HEK293T (cell line): ENCODE measurements around the gene ERFL.
"Not testable (repeated sequence)": the region's sequence is repeated elsewhere in the genome, so short reads cannot be mapped to it uniquely, and the experiment has no call there.

Source experiments
- CTCF ChIA-PET: fragments of 350-600 bp; formaldehyde crosslinking; extraction: SDS; loops from one replicate; lab custom pipeline; 2021; ENCODE audit warnings: antibody characterized with exemption, inconsistent platforms; lab: Yijun Ruan, JAX
- POLR2A ChIA-PET: fragments of 350-600 bp; formaldehyde crosslinking; extraction: SDS; loops from one replicate; lab custom pipeline; 2020; ENCODE audit warnings: antibody characterized with exemption, inconsistent platforms; lab: Yijun Ruan, JAX
- DNase-seq: peaks from one replicate; pipeline ENCODE4 v3.0.0; 2012; ENCODE audit warnings: mixed read lengths; ENCODE audit errors: extremely low spot score
- ARNT ChIP-seq: fragments of 450-650 bp; IDR thresholded peaks from 2 replicates; pipeline ENCODE4 v1.6.1; 2017; ENCODE audit warnings: mild to moderate bottlenecking
- BHLHE40 ChIP-seq: fragments of 450-650 bp; IDR thresholded peaks from 2 replicates; pipeline ENCODE4 v1.6.1; 2016; ENCODE audit warnings: mild to moderate bottlenecking, moderate library complexity, borderline replicate concordance
- CTBP1 ChIP-seq: fragments of 450-650 bp; IDR thresholded peaks from 2 replicates; pipeline ENCODE4 v1.6.1; 2016; ENCODE audit warnings: borderline replicate concordance
- ELF4 ChIP-seq: fragments of 450-650 bp; IDR thresholded peaks from 2 replicates; pipeline ENCODE4 v1.6.1; 2017; ENCODE audit warnings: antibody characterized with exemption
- FOXA1 ChIP-seq: fragments of 450-650 bp; IDR thresholded peaks from 2 replicates; pipeline ENCODE4 v1.6.1; 2016; ENCODE audit warnings: mild to moderate bottlenecking
- FOXK2 ChIP-seq: fragments of 450-650 bp; IDR thresholded peaks from 2 replicates; pipeline ENCODE4 v1.6.1; 2016; ENCODE audit warnings: mild to moderate bottlenecking
- FOXM1 ChIP-seq: fragments of 450-650 bp; IDR thresholded peaks from 2 replicates; pipeline ENCODE4 v1.6.1; 2017; ENCODE audit warnings: mild to moderate bottlenecking, borderline replicate concordance
- HDGF ChIP-seq: fragments of 450-650 bp; IDR thresholded peaks from 2 replicates; pipeline ENCODE4 v1.6.1; 2017; ENCODE audit warnings: antibody characterized with exemption, borderline replicate concordance
- L3MBTL2 ChIP-seq: fragments of 450-650 bp; conservative IDR thresholded peaks from 2 replicates; pipeline ENCODE4 v1.6.1; 2016; ENCODE audit warnings: mild to moderate bottlenecking
- LEF1 ChIP-seq: fragments of 450-650 bp; IDR thresholded peaks from 2 replicates; pipeline ENCODE4 v1.6.1; 2017; ENCODE audit warnings: mild to moderate bottlenecking, borderline replicate concordance
- NFRKB ChIP-seq: fragments of 450-650 bp; IDR thresholded peaks from 2 replicates; pipeline ENCODE4 v1.6.1; 2016; ENCODE audit warnings: mild to moderate bottlenecking, moderate library complexity
- PKNOX1 ChIP-seq: fragments of 450-650 bp; IDR thresholded peaks from 2 replicates; pipeline ENCODE4 v1.6.1; 2016
- SP1 ChIP-seq: fragments of 450-650 bp; IDR thresholded peaks from 2 replicates; pipeline ENCODE4 v1.6.1; 2017
- SUZ12 ChIP-seq: fragments of 450-650 bp; IDR thresholded peaks from 2 replicates; pipeline ENCODE4 v1.6.1; 2016; ENCODE audit warnings: mild to moderate bottlenecking
- TARDBP ChIP-seq: fragments of 450-650 bp; IDR thresholded peaks from 2 replicates; pipeline ENCODE4 v1.6.1; 2016
- ZNF384 ChIP-seq: fragments of 450-650 bp; IDR thresholded peaks from 2 replicates; pipeline ENCODE4 v1.6.1; 2016

ERFL gene

GRCh38 chr19:41915776-41916414, 12.4 kb downstream of the ERFL start:
- ChIA-PET POLR2A (no interaction called here), CTCF (no interaction called here)
- no peak for TF ChIP-seq FOXK2
- no peak for TF ChIP-seq NFRKB
- no peak for TF ChIP-seq ARNT
- TF ChIP-seq SP1 = no peak
- TF ChIP-seq ZNF384 = no peak
- TF ChIP-seq PKNOX1 = no peak
- TF ChIP-seq FOXA1 = no peak
- TF ChIP-seq TARDBP = no peak
- no peak for TF ChIP-seq ELF4
- no peak for TF ChIP-seq BHLHE40
- TF ChIP-seq HDGF = no peak
- TF ChIP-seq FOXM1 = no peak
- no peak for TF ChIP-seq LEF1
- TF ChIP-seq CTBP1 = no peak
- TF ChIP-seq L3MBTL2 = no peak
- TF ChIP-seq SUZ12 = no peak
- no peak for DNase-seq

GRCh38 chr19:41915021-41915775, 13.1 kb downstream of the ERFL start:
- DNase-seq = no peak
- TF ChIP-seq ELF4 = no peak
- TF ChIP-seq NFRKB = no peak
- no peak for TF ChIP-seq FOXK2
- TF ChIP-seq TARDBP = no peak
- no peak for TF ChIP-seq FOXM1
- TF ChIP-seq L3MBTL2 = no peak
- TF ChIP-seq SP1 = no peak
- TF ChIP-seq BHLHE40 = no peak
- TF ChIP-seq ARNT = no peak
- no peak for TF ChIP-seq ZNF384
- no peak for TF ChIP-seq LEF1
- TF ChIP-seq PKNOX1 = no peak
- TF ChIP-seq HDGF = no peak
- no peak for TF ChIP-seq SUZ12
- no peak for TF ChIP-seq FOXA1
- TF ChIP-seq CTBP1 = no peak
- CTCF ChIA-PET = no interaction called here
- POLR2A ChIA-PET = no interaction called here

GRCh38 chr19:41914424-41914834, 13.8 kb downstream of the ERFL start:
- POLR2A ChIA-PET, DNase-seq, CTCF ChIA-PET: not testable (repeated sequence)

GRCh38 chr19:41913538-41914423, 14.5 kb downstream of the ERFL start:
- CTCF ChIA-PET = no interaction called here
- TF ChIP-seq ELF4 (no peak), FOXK2 (no peak), FOXM1 (no peak), FOXA1 (no peak), ZNF384 (no peak), CTBP1 (no peak), SP1 (no peak), PKNOX1 (no peak), NFRKB (no peak), L3MBTL2 (no peak)
- POLR2A ChIA-PET = no interaction called here
- DNase-seq = no peak

GRCh38 chr19:41912899-41913537, 15.2 kb downstream of the ERFL start:
- ChIA-PET POLR2A (no interaction called here), CTCF (no interaction called here)
- DNase-seq = no peak
- TF ChIP-seq PKNOX1 (no peak), SP1 (no peak), NFRKB (no peak), L3MBTL2 (no peak), BHLHE40 (no peak), ARNT (no peak), FOXA1 (no peak), FOXM1 (no peak), ZNF384 (no peak), LEF1 (no peak), FOXK2 (no peak), SUZ12 (no peak), CTBP1 (no peak), ELF4 (no peak), TARDBP (no peak), HDGF (no peak)
